GM15510 (cell line): ENCODE measurements around the gene SPEG.

Experiments
- POLR2A ChIP-seq: IDR thresholded peaks from 3 replicates; pipeline ENCODE4 v1.6.1; 2011; ENCODE audit warnings: borderline replicate concordance; ENCODE audit not compliant: insufficient read length; ENCODE audit errors: extremely low read depth

SPEG gene

DNA sequence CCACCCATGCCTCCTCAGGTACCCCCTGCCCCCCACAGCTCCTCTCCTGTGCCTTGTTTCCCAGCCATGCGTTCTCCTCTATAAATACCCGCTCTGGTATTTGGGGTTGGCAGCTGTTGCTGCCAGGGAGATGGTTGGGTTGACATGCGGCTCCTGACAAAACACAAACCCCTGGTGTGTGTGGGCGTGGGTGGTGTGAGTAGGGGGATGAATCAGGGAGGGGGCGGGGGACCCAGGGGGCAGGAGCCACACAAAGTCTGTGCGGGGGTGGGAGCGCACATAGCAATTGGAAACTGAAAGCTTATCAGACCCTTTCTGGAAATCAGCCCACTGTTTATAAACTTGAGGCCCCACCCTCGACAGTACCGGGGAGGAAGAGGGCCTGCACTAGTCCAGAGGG lies 17.3 kb upstream of the SPEG start:
- no peak for TF ChIP-seq POLR2A

DNA sequence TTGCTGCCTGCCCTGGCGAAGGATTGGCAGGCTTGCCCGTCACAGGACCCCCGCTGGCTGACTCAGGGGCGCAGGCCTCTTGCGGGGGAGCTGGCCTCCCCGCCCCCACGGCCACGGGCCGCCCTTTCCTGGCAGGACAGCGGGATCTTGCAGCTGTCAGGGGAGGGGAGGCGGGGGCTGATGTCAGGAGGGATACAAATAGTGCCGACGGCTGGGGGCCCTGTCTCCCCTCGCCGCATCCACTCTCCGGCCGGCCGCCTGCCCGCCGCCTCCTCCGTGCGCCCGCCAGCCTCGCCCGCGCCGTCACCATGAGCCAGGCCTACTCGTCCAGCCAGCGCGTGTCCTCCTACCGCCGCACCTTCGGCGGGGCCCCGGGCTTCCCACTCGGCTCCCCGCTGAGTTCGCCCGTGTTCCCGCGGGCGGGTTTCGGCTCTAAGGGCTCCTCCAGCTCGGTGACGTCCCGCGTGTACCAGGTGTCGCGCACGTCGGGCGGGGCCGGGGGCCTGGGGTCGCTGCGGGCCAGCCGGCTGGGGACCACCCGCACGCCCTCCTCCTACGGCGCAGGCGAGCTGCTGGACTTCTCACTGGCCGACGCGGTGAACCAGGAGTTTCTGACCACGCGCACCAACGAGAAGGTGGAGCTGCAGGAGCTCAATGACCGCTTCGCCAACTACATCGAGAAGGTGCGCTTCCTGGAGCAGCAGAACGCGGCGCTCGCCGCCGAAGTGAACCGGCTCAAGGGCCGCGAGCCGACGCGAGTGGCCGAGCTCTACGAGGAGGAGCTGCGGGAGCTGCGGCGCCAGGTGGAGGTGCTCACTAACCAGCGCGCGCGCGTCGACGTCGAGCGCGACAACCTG lies 16.3 kb upstream of the SPEG start, which contains the start of gene DES:
Gene DES (plus strand): TSS at position 223 of the 857 bp plus-strand sequence. CDS start 86 bp downstream, at position 309.
- TF ChIP-seq POLR2A: no peak

DNA sequence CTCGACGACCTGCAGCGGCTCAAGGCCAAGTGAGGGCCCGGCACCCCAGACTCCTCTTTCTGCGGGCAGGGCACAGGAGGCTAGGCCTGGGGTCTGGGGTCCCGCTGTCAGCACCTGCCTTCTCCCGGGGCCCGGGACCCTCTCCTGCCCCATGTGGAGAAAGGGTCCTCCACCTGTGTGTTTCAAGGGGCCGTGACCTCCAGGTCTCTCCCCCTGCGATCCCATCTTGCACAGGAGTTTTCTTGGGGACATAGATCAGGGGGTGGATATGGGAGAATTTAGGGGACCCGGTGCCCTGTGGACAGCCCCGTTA lies 15.7 kb upstream of the SPEG start:
- TF ChIP-seq POLR2A: no peak

DNA sequence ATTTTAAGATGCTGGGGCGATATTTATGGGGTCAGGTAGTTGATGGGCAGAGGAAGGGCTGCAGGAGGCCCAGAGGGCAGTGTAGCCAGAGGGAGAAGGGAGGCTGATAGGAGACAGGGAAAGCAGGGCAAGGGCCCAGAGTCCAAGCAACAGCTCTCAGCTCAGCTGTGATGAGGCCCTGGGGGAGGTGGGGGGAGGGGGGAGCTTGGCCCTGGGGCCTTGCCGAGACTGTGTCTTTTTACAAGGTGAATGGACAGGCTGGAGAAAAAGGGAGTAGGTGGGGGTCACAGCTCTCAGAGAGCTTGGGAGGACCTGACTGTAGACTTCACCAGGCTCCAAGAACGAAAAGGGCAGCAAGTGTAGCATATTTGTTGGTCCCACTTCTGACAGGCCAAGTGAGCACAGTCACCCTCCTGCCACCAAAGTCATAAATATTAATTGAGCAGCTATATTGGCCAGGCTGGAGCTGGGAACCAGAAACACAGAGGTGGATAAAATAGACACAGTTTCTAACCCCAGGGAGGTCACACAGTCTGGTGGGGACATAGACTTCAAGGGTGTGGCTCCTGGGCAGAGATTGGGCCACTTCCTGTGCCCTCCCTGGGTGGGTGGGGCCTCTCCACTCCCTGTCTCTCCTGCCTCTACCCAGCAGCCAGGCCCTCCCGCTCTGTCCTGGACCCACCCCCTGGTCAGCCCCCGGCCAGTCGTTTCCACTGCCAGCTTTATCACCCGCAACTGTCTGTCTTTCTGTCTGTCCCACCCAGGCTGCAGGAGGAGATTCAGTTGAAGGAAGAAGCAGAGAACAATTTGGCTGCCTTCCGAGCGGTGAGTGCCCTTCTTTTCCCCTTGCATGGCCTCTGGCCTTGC lies 15.1 kb upstream of the SPEG start:
- no peak for TF ChIP-seq POLR2A

DNA sequence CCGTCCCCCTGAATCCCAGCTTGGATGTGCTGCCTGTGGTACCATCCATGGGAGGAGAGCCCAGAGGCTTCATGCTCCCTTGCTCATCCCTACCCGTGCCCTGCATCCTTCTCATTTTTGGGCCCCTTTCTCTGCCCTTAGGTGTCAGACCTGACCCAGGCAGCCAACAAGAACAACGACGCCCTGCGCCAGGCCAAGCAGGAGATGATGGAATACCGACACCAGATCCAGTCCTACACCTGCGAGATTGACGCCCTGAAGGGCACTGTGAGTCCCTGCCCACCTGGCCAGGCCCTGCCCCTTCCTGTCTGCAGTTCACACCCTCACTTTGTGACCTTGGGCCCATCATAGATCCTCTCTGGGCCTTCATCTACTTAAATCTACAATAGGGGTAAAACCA lies 14.0 kb upstream of the SPEG start:
- TF ChIP-seq POLR2A: no peak

DNA sequence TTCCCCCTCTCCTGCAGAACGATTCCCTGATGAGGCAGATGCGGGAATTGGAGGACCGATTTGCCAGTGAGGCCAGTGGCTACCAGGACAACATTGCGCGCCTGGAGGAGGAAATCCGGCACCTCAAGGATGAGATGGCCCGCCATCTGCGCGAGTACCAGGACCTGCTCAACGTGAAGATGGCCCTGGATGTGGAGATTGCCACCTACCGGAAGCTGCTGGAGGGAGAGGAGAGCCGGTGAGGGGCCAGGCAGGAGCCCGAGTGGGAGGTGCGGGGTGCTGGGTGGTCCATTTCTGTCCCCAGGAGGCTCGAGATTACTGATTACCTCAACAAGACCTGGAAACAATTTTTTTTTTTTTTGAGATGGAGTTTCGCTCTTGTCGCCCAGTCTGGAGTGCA lies 13.3 kb upstream of the SPEG start:
- TF ChIP-seq POLR2A: no peak

DNA sequence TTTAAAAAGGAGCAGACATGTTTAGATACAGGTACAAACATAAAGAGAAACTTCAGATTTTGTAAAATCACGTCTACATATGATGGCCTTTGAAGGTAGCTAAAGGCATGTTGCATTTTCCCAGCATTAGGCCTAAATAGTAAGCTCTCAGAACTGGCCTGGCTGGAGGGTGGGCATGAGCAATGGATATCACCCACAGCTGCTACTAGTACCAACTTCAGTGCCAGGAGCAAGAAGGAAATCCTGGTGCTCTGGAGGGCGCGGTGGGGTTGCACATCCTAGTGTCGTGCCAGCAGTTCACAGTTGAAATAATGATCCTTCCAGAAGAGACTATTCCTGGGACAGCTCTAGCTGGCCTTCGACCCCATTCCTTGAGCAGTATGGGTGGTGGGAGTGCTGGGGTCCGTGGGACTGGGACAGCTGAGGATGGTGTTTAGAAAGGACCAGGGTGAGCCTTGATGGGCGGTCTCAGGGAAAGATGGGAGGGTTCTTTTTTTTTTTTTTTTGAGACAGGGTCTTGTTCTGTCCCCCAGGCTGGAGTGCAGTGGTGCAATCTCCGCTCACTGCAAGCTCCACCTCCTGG lies 11.6 kb upstream of the SPEG start:
- TF ChIP-seq POLR2A: no peak

DNA sequence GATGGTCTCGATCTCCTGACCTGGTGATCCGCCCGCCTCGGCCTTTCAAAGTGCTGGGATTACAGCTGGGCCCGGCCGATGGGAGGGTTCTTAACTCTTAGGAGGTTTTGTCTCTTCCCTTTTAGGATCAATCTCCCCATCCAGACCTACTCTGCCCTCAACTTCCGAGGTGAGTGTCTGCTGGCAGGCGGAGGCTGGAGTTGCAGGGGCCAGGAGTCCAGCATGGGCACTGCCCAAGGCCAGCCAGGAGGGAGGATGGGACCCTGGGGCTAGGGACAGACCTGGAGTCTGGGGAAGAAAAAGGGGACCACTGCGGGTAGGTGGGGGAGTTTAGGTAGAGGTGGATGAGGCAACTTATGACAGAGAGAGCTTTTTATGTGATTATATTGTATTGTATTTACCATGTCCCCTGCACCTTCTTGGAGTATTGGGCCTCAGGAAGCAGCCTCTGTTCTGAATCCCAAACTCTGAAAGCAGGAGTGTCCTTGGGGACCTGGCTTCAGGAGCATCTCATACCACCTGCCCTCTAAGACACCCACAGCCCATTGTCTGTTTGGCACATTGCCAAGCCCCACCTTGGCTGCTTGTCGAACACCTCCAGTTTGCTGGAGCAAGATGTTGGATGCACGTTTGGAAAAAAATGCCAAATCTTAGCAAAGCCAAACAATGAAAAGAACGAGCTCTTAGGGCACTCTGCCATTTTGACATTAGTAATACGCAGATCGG lies 10.8 kb upstream of the SPEG start:
- TF ChIP-seq POLR2A: no peak

DNA sequence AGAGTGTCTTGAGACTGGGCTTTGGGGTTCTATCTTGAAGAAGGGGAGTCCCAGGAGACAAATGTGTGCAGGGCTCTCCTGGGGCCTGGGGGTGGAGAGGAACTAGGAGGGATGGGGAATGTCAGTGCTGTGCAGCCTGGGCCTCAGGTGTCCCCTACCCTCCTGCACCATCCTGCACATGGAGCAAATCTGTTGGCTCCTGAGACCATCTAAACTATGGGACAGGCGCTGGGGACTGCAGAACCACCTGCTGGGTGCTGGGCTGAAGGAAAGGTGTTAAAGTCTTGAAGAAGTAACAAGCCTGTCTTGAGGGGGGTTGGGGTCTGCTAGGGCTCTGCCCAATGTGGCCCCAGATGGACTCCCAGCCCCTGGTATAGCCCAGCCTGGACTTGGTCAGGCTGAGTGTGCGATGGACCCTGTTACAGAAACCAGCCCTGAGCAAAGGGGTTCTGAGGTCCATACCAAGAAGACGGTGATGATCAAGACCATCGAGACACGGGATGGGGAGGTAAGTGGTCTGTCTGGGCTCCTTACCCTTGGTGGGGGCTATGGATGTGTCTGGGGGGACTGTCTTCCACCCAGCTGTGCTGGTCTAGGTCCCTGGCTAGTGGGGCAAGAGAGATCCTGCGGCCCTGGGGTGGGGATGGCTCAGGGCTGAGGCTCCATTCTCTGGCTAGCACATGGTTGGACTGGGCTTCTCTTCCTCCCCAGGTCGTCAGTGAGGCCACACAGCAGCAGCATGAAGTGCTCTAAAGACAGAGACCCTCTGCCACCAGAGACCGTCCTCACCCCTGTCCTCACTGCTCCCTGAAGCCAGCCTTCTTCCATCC lies 9.2 kb upstream of the SPEG start:
- TF ChIP-seq POLR2A: no peak

DNA sequence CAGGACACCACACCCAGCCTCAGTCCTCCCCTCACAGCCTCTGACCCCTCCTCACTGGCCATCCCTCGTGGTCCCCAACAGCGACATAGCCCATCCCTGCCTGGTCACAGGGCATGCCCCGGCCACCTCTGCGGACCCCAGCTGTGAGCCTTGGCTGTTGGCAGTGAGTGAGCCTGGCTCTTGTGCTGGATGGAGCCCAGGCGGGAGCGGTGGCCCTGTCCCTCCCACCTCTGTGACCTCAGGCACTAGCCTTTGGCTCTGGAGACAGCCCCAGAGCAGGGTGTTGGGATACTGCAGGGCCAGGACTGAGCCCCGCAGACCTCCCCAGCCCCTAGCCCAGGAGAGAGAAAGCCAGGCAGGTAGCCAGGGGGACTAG lies 8.6 kb upstream of the SPEG start:
- no peak for TF ChIP-seq POLR2A

DNA sequence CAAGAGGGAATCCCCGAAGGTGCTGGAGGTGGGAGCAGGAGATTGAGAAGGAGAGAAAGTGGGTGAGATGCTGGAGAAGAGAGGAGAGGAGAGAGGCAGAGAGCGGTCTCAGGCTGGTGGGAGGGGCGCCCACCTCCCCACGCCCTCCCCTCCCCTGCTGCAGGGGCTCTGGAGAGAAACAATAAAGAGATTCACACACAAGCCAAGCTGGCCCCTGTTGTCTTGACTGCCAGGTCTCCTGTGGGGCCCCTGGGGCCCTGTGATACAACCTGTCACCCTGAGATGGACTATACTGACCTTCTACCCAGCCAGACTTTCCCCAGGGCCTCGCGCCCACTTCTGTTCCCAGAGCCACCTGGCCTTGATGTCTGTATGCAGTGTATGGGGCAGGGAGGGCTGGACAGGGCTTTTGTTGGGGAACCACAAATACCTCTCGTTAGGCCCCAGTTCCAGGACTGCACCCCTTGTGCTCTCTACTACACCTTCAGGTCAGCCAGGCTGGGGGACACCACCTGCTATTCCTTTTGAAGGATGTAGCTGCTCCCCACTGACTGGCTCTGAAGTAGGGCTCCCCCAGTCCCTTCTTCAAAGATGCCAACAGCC lies 8.0 kb upstream of the SPEG start:
- no peak for TF ChIP-seq POLR2A

DNA sequence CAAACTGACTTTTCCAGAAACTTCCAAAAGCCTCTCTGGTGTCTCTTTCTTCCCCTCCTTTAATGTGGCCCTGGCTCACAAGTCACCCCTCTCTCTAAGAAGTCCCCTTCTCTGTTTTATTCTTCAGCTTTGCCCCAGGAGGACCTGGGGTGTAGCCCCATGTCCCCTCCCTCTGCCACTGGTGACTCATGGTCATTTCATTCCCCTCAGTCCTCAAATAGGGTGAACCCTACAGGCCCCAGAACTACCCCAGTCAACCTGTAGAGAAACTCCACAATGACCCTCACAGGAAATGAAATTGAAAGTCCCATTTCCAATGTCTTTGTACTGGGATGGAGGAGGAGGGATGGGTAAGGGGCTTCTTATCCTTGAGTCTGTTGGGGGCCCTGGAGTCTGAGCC lies 6.2 kb upstream of the SPEG start:
- TF ChIP-seq POLR2A: no peak

DNA sequence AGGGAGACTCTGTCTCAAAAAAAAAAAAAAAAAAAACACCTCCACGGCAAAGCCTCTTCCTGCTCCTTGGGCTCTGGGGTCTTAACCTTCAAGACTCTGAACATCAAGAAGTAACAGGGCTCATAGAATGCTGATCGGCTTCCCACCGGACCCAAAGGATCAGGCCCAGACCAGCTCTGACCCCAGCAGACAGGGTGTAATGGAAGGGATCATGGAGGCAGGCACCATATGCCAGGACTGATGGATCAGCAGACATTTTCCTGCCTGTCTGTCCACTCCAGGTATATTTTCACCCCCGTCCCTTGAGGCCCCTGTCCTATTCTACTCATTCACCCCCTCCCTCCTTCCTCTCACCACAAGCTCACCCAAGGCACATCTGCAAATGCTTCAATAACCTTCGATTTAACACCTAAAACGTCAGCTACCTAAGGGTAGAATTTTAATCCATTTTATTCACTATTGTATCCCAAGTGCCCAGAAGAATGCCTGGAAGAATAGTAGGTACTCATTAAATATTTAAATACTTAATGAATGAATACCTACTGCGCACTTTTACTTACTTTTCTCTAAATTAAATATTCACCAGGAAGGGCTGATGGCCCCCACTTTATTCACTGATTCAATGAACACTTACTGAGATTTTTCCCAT lies 4.6 kb upstream of the SPEG start:
- no peak for TF ChIP-seq POLR2A
